ENCODE measurements around the gene SH3BP5.
A peak's percentile ranks its signal among the peaks of the same experiment; 100 is the strongest.

The SH3BP5 gene

GRCh38 chr3:15312550-15312949 lies 19.8 kb downstream of the SH3BP5 start:
- WGBS (ENCODE audit: insufficient coverage), result no CpG with 5 or more reads among the region's 2 CpGs
- H3K4me3 ChIP-seq (ENCODE audit: control insufficient read depth in 1 of 7, extremely low read depth in 1 of 7, insufficient read depth in 4 of 7, low read depth in 2 of 7, low read length in 6 of 7), result no peak overlapping the region
- no peak for DNase-seq
- CTCF ChIA-PET, result no interaction called here
- H3K4me1 ChIP-seq (ENCODE audit: control extremely low read depth in 1 of 4, control insufficient read depth in 4 of 4, insufficient read depth in 4 of 4, low read length in 3 of 4), result peaks cover 5 to 69% (median 21%) of the 10 kb centered on the region in 4 experiments
- POLR2A ChIA-PET, result no interaction called here
- no peaks in the 10 kb centered on the region for H3K9me3 ChIP-seq (ENCODE audit: control extremely low read depth in 1 of 5, control insufficient read depth in 4 of 5, insufficient read depth in 2 of 5, low read depth in 1 of 5, low read length in 4 of 5)
- H3K36me3 ChIP-seq (ENCODE audit: control insufficient read depth in 4 of 4, insufficient read depth in 4 of 4, low read length in 3 of 4), result peaks cover 0 to 24% (median 0%) of the 10 kb centered on the region in 4 experiments
- H3K27ac ChIP-seq (ENCODE audit: insufficient read depth in 1 of 2, low read depth in 1 of 2, low read length in 2 of 2, poor library complexity in 1 of 2, severe bottlenecking in 2 of 2), result no peak overlapping the region
- no peaks in the 10 kb centered on the region for H3K27me3 ChIP-seq (replicated peaks in 2 of 5; ENCODE audit: control insufficient read depth in 4 of 5, insufficient read depth in 5 of 5, low read length in 4 of 5)

DNA sequence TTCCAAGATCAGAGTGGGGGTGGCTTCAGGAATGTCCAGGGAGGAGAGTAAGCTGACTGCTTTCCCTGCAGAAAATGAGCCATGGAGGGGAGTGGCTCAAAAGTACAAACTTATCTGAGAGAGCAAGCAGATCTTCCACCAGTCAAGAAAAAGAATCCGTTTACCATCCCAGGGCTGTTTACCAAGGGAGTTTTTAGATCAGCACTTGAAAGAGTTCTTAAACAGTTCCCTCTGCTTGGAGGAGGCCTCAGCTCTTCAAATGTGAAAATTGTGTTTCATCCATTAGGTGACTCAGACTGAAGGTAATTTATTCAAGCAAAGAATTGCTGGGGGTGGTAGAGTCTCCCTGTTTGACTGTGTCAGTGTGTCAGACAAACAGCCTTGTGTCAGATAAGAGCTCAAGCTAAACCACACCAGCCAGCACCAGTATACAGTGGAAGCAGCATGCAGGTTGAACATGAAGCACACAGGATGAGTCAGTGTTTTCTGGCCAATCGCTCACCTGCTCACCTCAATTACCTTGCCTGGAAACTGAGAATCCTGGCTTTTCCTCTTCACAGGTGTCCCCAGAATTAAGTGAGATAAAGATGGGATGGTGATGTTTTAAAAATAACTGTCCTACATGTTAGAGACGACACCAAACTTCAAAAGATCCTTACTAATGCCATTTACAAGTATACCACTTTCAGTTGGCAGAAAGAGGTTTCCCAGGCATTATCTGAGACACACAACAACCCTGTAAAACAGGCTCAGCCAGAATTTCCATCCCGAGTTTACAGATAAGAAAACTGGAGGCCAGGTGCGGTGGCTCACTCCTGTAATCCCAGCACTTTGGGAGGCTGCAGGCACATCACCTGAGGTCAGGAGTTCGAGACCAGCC lies 21.7 kb downstream of the SH3BP5 start:
- H3K4me1 ChIP-seq (ENCODE audit: control extremely low read depth in 1 of 4, control insufficient read depth in 4 of 4, insufficient read depth in 4 of 4, low read length in 3 of 4), result peaks cover 5 to 69% (median 21%) of the 10 kb centered on the region in 4 experiments

DNA sequence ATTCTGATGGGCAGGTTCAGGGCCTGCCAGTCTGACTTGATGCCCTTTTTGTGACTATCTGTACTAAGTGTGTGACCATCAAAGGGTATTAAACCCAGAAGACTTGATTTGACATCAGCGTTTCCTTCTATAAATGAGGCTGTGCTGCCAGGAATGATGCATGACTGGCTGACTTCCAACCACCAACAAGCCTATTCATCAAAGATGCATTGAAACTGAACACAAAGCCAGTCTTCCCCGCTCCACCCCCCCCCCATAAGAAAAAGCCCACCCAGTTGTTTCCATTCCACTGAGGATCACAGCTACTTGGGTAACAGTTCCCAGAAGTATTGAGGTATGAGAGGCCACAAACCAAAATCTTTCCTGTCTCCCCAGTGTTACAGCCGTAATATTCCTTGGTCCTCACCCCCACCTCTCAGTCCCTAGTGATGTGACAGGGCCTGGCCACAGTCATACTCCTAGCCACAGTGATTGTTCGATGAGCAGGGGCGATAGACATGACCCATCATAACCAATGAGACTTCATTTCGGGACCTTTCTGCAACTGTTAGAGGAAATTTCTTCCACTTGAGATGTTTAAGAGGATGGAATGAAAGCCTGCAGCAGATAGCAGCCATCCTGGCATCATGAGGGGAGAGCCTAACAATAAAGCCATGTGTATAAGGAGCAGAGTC lies 22.6 kb downstream of the SH3BP5 start:
- WGBS (ENCODE audit: insufficient coverage), result 70% methylated on average over 2 of the region's 6 CpGs
- H3K9me3 ChIP-seq (ENCODE audit: control extremely low read depth in 1 of 5, control insufficient read depth in 4 of 5, insufficient read depth in 2 of 5, low read depth in 1 of 5, low read length in 4 of 5), result no peaks in the 10 kb centered on the region
- ChIA-PET CTCF (interaction anchor here (1.0 kb wide), 1 partner anchor 8 kb away, joined by 3 read pairs; no protein-coding TSS in a partner anchor), POLR2A (no interaction called here)
- peak overlapping the region in 1 of 2 experiments; percentile 43 for H3K27ac ChIP-seq (ENCODE audit: insufficient read depth in 1 of 2, low read depth in 1 of 2, low read length in 2 of 2, poor library complexity in 1 of 2, severe bottlenecking in 2 of 2)
- peaks cover 0 to 28% (median 0%) of the 10 kb centered on the region in 4 experiments for H3K36me3 ChIP-seq (ENCODE audit: control insufficient read depth in 4 of 4, insufficient read depth in 4 of 4, low read length in 3 of 4)
- no peak overlapping the region for H3K4me3 ChIP-seq (ENCODE audit: control insufficient read depth in 1 of 7, extremely low read depth in 1 of 7, insufficient read depth in 4 of 7, low read depth in 2 of 7, low read length in 6 of 7)
- H3K27me3 ChIP-seq (replicated peaks in 2 of 5; ENCODE audit: control insufficient read depth in 4 of 5, insufficient read depth in 5 of 5, low read length in 4 of 5), result no peaks in the 10 kb centered on the region
- DNase-seq, result no peak
- H3K4me1 ChIP-seq (ENCODE audit: control extremely low read depth in 1 of 4, control insufficient read depth in 4 of 4, insufficient read depth in 4 of 4, low read length in 3 of 4), result peaks cover 1 to 63% (median 15%) of the 10 kb centered on the region in 4 experiments

More for the DNA sequence above, 21.7 kb downstream of the SH3BP5 start:
- DNase-seq, result peak in 1 of 3 donors; percentile 71
- Histone ChIP-seq H3K4me3 (ENCODE audit: control insufficient read depth in 1 of 7, extremely low read depth in 1 of 7, insufficient read depth in 4 of 7, low read depth in 2 of 7, low read length in 6 of 7) (no peak overlapping the region), H3K27me3 (replicated peaks in 2 of 5; ENCODE audit: control insufficient read depth in 4 of 5, insufficient read depth in 5 of 5, low read length in 4 of 5) (no peaks in the 10 kb centered on the region), H3K36me3 (ENCODE audit: control insufficient read depth in 4 of 4, insufficient read depth in 4 of 4, low read length in 3 of 4) (peaks cover 0 to 25% (median 0%) of the 10 kb centered on the region in 4 experiments), H3K27ac (ENCODE audit: insufficient read depth in 1 of 2, low read depth in 1 of 2, low read length in 2 of 2, poor library complexity in 1 of 2, severe bottlenecking in 2 of 2) (peak overlapping the region in 1 of 2 experiments; percentile 43), H3K9me3 (ENCODE audit: control extremely low read depth in 1 of 5, control insufficient read depth in 4 of 5, insufficient read depth in 2 of 5, low read depth in 1 of 5, low read length in 4 of 5) (no peaks in the 10 kb centered on the region)
- whole genome bisulfite sequencing (ENCODE audit: insufficient coverage), result 100% methylated on average over 1 of the region's 6 CpGs
- ChIA-PET CTCF (interaction anchor here (1.0 to 1.1 kb wide), 2 partner anchors 9 kb away, joined by 3 read pairs; no protein-coding TSS in a partner anchor), POLR2A (no interaction called here)

GRCh38 chr3:15307580-15307979 lies 24.8 kb downstream of the SH3BP5 start:
- Histone ChIP-seq H3K27ac (ENCODE audit: insufficient read depth in 1 of 2, low read depth in 1 of 2, low read length in 2 of 2, poor library complexity in 1 of 2, severe bottlenecking in 2 of 2) (no peak overlapping the region), H3K36me3 (ENCODE audit: control insufficient read depth in 4 of 4, insufficient read depth in 4 of 4, low read length in 3 of 4) (peaks cover 0 to 43% (median 2%) of the 10 kb centered on the region in 4 experiments), H3K4me3 (ENCODE audit: control insufficient read depth in 1 of 7, extremely low read depth in 1 of 7, insufficient read depth in 4 of 7, low read depth in 2 of 7, low read length in 6 of 7) (no peak overlapping the region), H3K27me3 (replicated peaks in 2 of 5; ENCODE audit: control insufficient read depth in 4 of 5, insufficient read depth in 5 of 5, low read length in 4 of 5) (no peaks in the 10 kb centered on the region), H3K4me1 (ENCODE audit: control extremely low read depth in 1 of 4, control insufficient read depth in 4 of 4, insufficient read depth in 4 of 4, low read length in 3 of 4) (peaks cover 0 to 45% (median 8%) of the 10 kb centered on the region in 4 experiments), H3K9me3 (ENCODE audit: control extremely low read depth in 1 of 5, control insufficient read depth in 4 of 5, insufficient read depth in 2 of 5, low read depth in 1 of 5, low read length in 4 of 5) (no peaks in the 10 kb centered on the region)
- ChIA-PET POLR2A (no interaction called here), CTCF (interaction anchor here (1.0 to 2.3 kb wide), 8 partner anchors 9 to 72 kb away, joined by 3 to 11 read pairs (median 5); no protein-coding TSS in a partner anchor)
- WGBS (ENCODE audit: insufficient coverage), result 99% methylated on average over 10 of the region's 11 CpGs
- no peak for DNase-seq

DNA sequence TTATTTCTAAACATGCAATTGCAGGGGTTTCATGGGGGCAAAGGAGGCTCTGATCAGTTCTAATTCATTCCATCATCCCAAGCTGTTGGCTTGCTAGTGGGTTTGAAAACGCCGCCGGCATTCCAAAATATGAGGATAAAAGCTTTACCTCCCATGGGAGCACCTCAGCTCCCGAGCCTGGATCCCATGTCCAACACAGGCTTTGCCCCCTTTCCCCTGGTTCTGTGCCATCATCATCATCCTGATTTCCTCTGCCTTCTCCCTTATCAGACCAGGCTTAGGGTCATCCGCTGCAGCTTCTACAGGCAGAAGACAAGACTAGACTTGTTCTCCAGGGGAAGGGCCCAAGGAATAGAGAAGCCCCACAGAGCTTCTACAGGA lies 25.4 kb downstream of the SH3BP5 start:
- WGBS (ENCODE audit: insufficient coverage), result 100% methylated on average over 5 of the region's 5 CpGs
- no peak overlapping the region for H3K27ac ChIP-seq (ENCODE audit: insufficient read depth in 1 of 2, low read depth in 1 of 2, low read length in 2 of 2, poor library complexity in 1 of 2, severe bottlenecking in 2 of 2)
- no peaks in the 10 kb centered on the region for H3K27me3 ChIP-seq (replicated peaks in 2 of 5; ENCODE audit: control insufficient read depth in 4 of 5, insufficient read depth in 5 of 5, low read length in 4 of 5)
- peaks cover 0 to 39% (median 7%) of the 10 kb centered on the region in 4 experiments for H3K4me1 ChIP-seq (ENCODE audit: control extremely low read depth in 1 of 4, control insufficient read depth in 4 of 4, insufficient read depth in 4 of 4, low read length in 3 of 4)
- no peaks in the 10 kb centered on the region for H3K9me3 ChIP-seq (ENCODE audit: control extremely low read depth in 1 of 5, control insufficient read depth in 4 of 5, insufficient read depth in 2 of 5, low read depth in 1 of 5, low read length in 4 of 5)
- no peak overlapping the region for H3K4me3 ChIP-seq (ENCODE audit: control insufficient read depth in 1 of 7, extremely low read depth in 1 of 7, insufficient read depth in 4 of 7, low read depth in 2 of 7, low read length in 6 of 7)
- CTCF ChIA-PET, result interaction anchor here (1.0 to 2.3 kb wide), 10 partner anchors 10 to 73 kb away, joined by 3 to 11 read pairs (median 5); no protein-coding TSS in a partner anchor
- POLR2A ChIA-PET, result no interaction called here
- no peak for DNase-seq
- peaks cover 0 to 46% (median 4%) of the 10 kb centered on the region in 4 experiments for H3K36me3 ChIP-seq (ENCODE audit: control insufficient read depth in 4 of 4, insufficient read depth in 4 of 4, low read length in 3 of 4)

GRCh38 chr3:15305359-15305844 lies 27.0 kb downstream of the SH3BP5 start:
- H3K4me1 ChIP-seq (ENCODE audit: control extremely low read depth in 1 of 4, control insufficient read depth in 4 of 4, insufficient read depth in 4 of 4, low read length in 3 of 4), result peaks cover 0 to 32% (median 7%) of the 10 kb centered on the region in 4 experiments
- no peak overlapping the region for H3K4me3 ChIP-seq (ENCODE audit: control insufficient read depth in 1 of 7, extremely low read depth in 1 of 7, insufficient read depth in 4 of 7, low read depth in 2 of 7, low read length in 6 of 7)
- ChIA-PET CTCF (interaction anchor here (0.9 to 1.9 kb wide), 4 partner anchors 10 to 102 kb away, joined by 3 to 9 read pairs (median 4); no protein-coding TSS in a partner anchor), POLR2A (no interaction called here)
- no peaks in the 10 kb centered on the region for H3K9me3 ChIP-seq (ENCODE audit: control extremely low read depth in 1 of 5, control insufficient read depth in 4 of 5, insufficient read depth in 2 of 5, low read depth in 1 of 5, low read length in 4 of 5)
- peak in 1 of 3 donors; percentile 32 for DNase-seq
- WGBS (ENCODE audit: insufficient coverage), result 78% methylated on average over 6 of the region's 6 CpGs
- H3K27me3 ChIP-seq (replicated peaks in 2 of 5; ENCODE audit: control insufficient read depth in 4 of 5, insufficient read depth in 5 of 5, low read length in 4 of 5), result peaks cover 0 to 4% (median 0%) of the 10 kb centered on the region in 5 experiments
- no peak overlapping the region for H3K27ac ChIP-seq (ENCODE audit: insufficient read depth in 1 of 2, low read depth in 1 of 2, low read length in 2 of 2, poor library complexity in 1 of 2, severe bottlenecking in 2 of 2)
- H3K36me3 ChIP-seq (ENCODE audit: control insufficient read depth in 4 of 4, insufficient read depth in 4 of 4, low read length in 3 of 4), result peaks cover 0 to 53% (median 5%) of the 10 kb centered on the region in 4 experiments

Data from common myeloid progenitor, CD34-positive (primary cell).